Stomach (tissue), 4 donors: ENCODE data around the gene NAALADL1.

ENCODE experiments used
- CTCF ChIP-seq, 7 experiments: fragments of 450-650 bp in 4 of 7; fragments of 200-600 bp in 3 of 7; sonication (generic) in 3 of 7; IDR thresholded peaks; one replicate each; pipeline ENCODE4 v1.5.1; 2016 to 2019; ENCODE audit warnings: antibody characterized with exemption in 7 of 7, control low read depth in 2 of 7, mild to moderate bottlenecking in 1 of 7
- EP300 ChIP-seq: sonication (generic); formaldehyde crosslinking; IDR thresholded peaks from one replicate; pipeline ENCODE4 v1.6.1; 2017; ENCODE audit warnings: antibody characterized with exemption
- POLR2AphosphoS5 ChIP-seq, 3 donors: sonication (generic); formaldehyde crosslinking; IDR thresholded peaks; one replicate each; pipeline ENCODE4 v1.6.1; 2016; ENCODE audit warnings: antibody characterized with exemption in 3 of 3

DNA sequence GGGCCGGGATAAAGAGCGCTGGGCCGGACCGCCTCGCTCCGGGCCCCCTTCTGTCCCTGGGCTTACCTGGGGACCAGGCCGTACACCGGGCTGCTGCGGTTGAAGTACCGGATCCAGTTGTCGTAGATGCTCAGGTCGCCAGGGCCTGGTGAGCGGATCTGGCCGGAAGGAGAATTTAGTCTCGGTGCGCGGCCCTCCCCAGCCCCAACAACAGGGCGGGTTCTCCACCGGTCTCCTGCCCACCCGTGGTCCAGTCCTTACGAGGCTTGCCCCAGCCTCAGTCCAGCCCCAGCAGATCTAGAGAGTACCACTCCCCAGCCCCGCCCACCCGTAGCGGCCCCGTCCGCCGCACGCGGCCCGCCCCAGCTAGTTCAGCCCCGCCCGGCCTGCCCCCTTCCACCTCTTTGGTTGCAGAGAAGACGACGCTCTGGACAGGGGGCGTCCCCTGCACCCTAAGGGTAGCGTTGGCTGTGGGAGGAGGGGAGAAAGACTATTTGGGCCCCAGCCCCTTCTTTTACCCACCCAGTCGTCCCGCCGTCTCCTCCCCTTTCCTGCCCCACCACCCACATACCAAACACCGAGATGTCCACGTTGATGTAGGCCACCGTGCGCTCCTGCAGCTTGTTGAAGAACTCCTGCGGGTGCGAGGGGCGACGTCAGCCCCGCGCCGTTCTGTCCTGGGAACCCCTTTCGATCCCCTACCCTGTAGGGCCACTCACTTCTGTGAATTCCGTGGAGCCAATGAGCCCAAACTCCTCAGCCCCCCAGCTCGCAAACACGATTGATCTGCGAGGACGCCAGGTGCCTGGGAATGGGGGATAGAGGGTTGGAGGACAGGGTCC is 10.6 kb downstream of the NAALADL1 start:
- no peak for TF ChIP-seq EP300
- TF ChIP-seq CTCF (IDR thresholded peaks at IDR 0.05): no peak
- TF ChIP-seq POLR2AphosphoS5 (IDR thresholded peaks at IDR 0.05): no peak
